KOPT-K1 (cell line): ENCODE data around the gene CBR3.
"Not testable (repeated sequence)": the region's sequence is repeated elsewhere in the genome, so short reads cannot be mapped to it uniquely, and the experiment has no call there.

Experiments used
- H3K27ac ChIP-seq: fragments of 200-600 bp; sonication (generic); 2 replicates; pipeline ENCODE4 v1.5.1; 2016; ENCODE audit warnings: antibody characterized with exemption, mild to moderate bottlenecking, low read depth, low read length; ENCODE audit not compliant: poor library complexity, severe bottlenecking
- H3K36me3 ChIP-seq: fragments of 200-600 bp; sonication (generic); 2 replicates; pipeline ENCODE4 v1.5.1; 2017; ENCODE audit warnings: antibody characterized with exemption, mild to moderate bottlenecking, low read length, moderate library complexity; ENCODE audit not compliant: insufficient read depth
- H3K9me3 ChIP-seq: fragments of 200-600 bp; sonication (generic); 2 replicates; pipeline ENCODE4 v1.5.1; 2017; ENCODE audit warnings: antibody characterized with exemption, low read length, mild to moderate bottlenecking; ENCODE audit not compliant: insufficient read depth, poor library complexity, severe bottlenecking

Gene CBR3

DNA sequence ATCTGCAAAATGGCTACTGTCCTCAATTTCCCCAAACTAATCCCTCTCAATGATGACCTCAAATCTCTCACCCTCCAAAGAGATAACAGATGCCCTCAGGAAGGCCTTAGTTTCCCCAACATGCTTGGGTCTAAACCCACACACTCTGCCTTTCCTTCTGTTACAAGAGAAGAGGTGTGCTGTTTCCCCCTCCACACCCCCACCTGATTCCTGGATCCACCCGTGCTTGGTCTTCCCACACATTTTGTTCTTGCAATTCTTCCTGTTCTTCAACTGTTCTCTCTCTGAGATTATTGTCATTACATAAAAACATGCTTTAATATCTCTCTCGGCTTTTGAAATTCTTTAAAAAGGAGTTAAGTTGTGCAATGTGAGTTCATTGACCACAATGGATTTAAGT, 5.7 kb upstream of the CBR3 start:
- Histone ChIP-seq H3K27ac (no peak overlapping the region), H3K9me3 (no peaks in the 10 kb centered on the region), H3K36me3 (no peaks in the 10 kb centered on the region)

GRCh38 chr21:36130414-36130762, 4.5 kb upstream of the CBR3 start:
- not testable (repeated sequence) for H3K27ac ChIP-seq, H3K36me3 ChIP-seq, H3K9me3 ChIP-seq

DNA sequence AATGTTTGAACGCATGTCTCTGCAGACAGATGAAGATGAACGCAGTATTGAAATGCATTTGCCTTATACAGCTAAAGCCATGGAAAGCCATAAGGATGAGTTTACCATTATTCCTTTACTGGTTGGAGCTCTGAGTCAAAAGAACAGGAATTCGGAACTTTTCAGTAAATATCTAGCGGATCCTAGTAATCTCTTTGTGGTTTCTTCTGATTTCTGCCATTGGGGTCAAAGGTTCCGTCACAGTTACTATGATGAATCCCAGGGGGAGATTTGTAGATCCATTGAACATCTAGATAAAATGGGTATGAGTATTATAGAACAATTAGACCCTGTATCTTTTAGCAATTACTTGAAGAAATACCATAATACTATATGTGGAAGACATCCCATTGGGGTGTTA, 4.0 kb upstream of the CBR3 start:
- not testable (repeated sequence) for H3K36me3 ChIP-seq, H3K27ac ChIP-seq, H3K9me3 ChIP-seq

- no peak overlapping the region for H3K27ac ChIP-seq
- H3K36me3 ChIP-seq: no peaks in the 10 kb centered on the region
- no peaks in the 10 kb centered on the region for H3K9me3 ChIP-seq
Measured at GRCh38 chr21:36132696-36133095, 2.2 kb upstream of the CBR3 start.

DNA sequence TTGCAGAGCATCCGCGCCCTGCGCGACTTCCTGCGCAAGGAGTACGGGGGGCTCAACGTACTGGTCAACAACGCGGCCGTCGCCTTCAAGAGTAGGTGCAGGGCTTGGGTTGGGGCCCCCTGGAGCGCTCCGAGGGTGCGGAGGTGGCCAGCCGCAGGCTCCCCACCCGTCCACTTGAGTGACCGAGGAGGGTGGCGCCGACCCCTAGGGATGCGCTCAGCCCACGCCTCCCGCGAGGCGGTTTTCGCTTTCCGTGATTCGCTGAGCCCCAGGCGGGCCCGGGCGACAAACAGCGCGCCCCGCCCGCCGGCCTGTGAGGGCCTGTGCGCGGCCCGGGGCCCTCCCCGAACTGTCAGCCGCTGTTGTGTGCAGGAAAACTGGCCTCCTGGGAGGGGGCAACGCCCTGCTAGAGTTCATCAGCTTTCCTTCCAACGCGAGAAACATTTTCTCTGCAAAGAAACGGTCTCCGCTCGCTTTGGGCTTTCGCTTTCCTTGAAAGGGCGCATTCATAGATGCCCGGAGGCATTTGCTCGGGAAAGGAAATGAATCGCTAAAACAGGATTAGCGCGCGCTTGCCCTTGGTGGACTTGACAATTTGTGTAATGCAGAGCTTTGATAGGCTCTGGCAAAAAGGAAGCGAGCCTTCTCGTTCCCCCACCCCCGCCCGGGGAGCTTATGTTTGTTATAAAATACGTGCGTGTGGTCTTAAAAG, 668 bp downstream of the CBR3 start:
- H3K36me3 ChIP-seq: no peaks in the 10 kb centered on the region
- peak overlapping the region; percentile 30 for H3K27ac ChIP-seq
- H3K9me3 ChIP-seq: no peaks in the 10 kb centered on the region

DNA sequence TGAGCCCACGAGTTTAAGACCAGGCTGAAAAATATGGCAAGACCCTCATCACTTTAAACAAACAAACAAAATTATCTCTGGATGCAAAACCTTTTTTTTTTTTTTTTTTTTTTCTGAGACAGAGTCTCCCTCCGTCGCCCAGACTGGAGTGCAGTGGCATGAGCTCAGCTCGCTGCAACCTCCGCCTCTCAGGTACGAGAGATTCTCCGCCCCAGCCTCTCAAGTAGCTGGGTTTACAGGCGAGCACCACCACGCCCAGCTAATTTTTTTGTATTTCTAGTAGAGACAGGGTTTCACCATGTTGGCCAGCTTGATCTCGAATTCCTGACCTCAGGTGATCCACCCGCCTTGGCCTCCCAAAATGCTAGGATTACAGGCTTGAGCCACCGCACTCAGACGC, 4.9 kb downstream of the CBR3 start:
- not testable (repeated sequence) for H3K27ac ChIP-seq, H3K36me3 ChIP-seq, H3K9me3 ChIP-seq

- H3K27ac ChIP-seq: no peak overlapping the region
- H3K36me3 ChIP-seq: no peaks in the 10 kb centered on the region
- no peaks in the 10 kb centered on the region for H3K9me3 ChIP-seq
Measured at GRCh38 chr21:36141513-36141925, 6.6 kb downstream of the CBR3 start.

DNA sequence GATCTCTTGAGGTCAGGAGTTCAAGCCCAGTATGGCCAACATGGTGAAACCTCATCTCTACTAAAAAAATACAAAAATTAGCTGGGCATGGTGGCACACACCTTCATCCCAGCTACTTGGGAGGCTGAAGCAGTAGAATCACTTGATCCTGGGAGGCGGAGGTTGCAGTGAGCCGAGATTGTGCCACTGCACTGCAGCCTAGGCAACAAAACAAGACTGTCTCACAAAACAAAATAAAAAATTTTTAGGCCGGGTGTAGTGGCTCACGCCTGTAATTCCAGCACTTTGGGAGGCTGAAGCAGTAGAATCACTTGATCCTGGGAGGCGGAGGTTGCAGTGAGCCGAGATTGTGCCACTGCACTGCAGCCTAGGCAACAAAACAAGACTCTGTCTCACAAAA, 9.4 kb downstream of the CBR3 start:
- H3K36me3 ChIP-seq, H3K9me3 ChIP-seq, H3K27ac ChIP-seq: not testable (repeated sequence)

DNA sequence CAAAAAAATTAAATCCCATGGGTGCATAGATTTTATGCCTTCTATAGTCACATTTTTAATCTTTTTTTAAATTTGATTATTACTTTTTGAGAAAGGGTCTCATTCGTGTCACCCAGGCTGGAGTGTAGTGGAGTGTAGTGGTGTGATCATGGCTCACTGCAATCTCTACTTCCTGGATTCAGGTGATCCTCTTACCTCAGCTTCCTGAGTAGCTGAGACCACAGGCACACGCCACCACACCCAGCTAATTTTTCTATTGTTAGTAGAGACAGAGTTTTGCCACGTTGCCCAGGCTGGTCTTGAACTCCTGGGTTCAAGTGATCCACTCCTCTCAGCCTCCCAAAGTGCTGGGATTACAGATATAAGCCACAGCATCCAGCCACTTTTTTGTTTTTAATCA, 10.4 kb downstream of the CBR3 start:
- H3K9me3 ChIP-seq: no peaks in the 10 kb centered on the region
- no peaks in the 10 kb centered on the region for H3K36me3 ChIP-seq
- no peak overlapping the region for H3K27ac ChIP-seq

- Histone ChIP-seq H3K9me3 (no peaks in the 10 kb centered on the region), H3K27ac (no peak overlapping the region), H3K36me3 (no peaks in the 10 kb centered on the region)
Measured at GRCh38 chr21:36147911-36148310, 13.0 kb downstream of the CBR3 start.

- no peaks in the 10 kb centered on the region for H3K9me3 ChIP-seq
- no peak overlapping the region for H3K27ac ChIP-seq
- H3K36me3 ChIP-seq: no peaks in the 10 kb centered on the region
Measured at GRCh38 chr21:36148886-36149285, 14.0 kb downstream of the CBR3 start.

GRCh38 chr21:36149788-36150711, 15.2 kb downstream of the CBR3 start:
- no peaks in the 10 kb centered on the region for H3K36me3 ChIP-seq
- peak overlapping the region; percentile 33 for H3K27ac ChIP-seq
- no peaks in the 10 kb centered on the region for H3K9me3 ChIP-seq

- H3K27ac ChIP-seq: peak overlapping the region; percentile 35
- H3K9me3 ChIP-seq: no peaks in the 10 kb centered on the region
- H3K36me3 ChIP-seq: no peaks in the 10 kb centered on the region
Measured at GRCh38 chr21:36155603-36156338, 20.9 kb downstream of the CBR3 start.

GRCh38 chr21:36156339-36156814, 21.5 kb downstream of the CBR3 start:
- no peaks in the 10 kb centered on the region for H3K36me3 ChIP-seq
- no peaks in the 10 kb centered on the region for H3K9me3 ChIP-seq
- H3K27ac ChIP-seq: peak overlapping the region; percentile 63
